Nephron (organoid): Measurements from ENCODE around the gene RAB11FIP3.

Source experiments
- H3K27ac Mint-ChIP-seq, 3 experiments: 2 replicates each; pipeline ENCODE4 v1.8.0; 2020; ENCODE audit warnings: mixed read lengths in 3 of 3, mild to moderate bottlenecking in 2 of 3, moderate library complexity in 1 of 3
- H3K27me3 Mint-ChIP-seq: 2 replicates; pipeline ENCODE4 v1.8.0; 2021; ENCODE audit warnings: low read depth, mild to moderate bottlenecking, moderate library complexity, mixed read lengths
- H3K36me3 Mint-ChIP-seq: 2 replicates; pipeline ENCODE4 v1.8.0; 2020; ENCODE audit warnings: low read depth, mixed read lengths
- H3K4me1 Mint-ChIP-seq: 2 replicates; pipeline ENCODE4 v1.8.0; 2020; ENCODE audit warnings: mixed read lengths
- H3K4me3 Mint-ChIP-seq, 3 experiments: 2 replicates each; pipeline ENCODE4 v1.8.0; 2020; ENCODE audit warnings: mild to moderate bottlenecking in 3 of 3, mixed read lengths in 3 of 3, moderate library complexity in 2 of 3
- H3K9me3 Mint-ChIP-seq: 2 replicates; pipeline ENCODE4 v1.8.0; 2020; ENCODE audit warnings: mixed read lengths
- CTCF ChIP-seq, 3 experiments: fragments of 200-600 bp; sonication (generic); IDR thresholded peaks; one replicate each; pipeline ENCODE4 v1.5.0; 2021; ENCODE audit warnings: antibody characterized with exemption in 3 of 3; ENCODE audit not compliant: unreplicated experiment in 3 of 3

The RAB11FIP3 gene

GRCh38 chr16:397736-398332 is 27.6 kb upstream of the RAB11FIP3 start:
- H3K27ac Mint-ChIP-seq: peak overlapping the region; percentile 75 to 91 (median 90)
- peak; percentile 36 to 45 (median 43) for TF ChIP-seq CTCF (IDR thresholded peaks at IDR 0.05; ENCODE audit: unreplicated experiment in 3 of 3)
- H3K4me1 Mint-ChIP-seq: peaks cover 11% of the 10 kb centered on the region
- H3K9me3 Mint-ChIP-seq: no peaks in the 10 kb centered on the region
- no peaks in the 10 kb centered on the region for H3K36me3 Mint-ChIP-seq
- no peaks in the 10 kb centered on the region for H3K27me3 Mint-ChIP-seq
- H3K4me3 Mint-ChIP-seq: peak overlapping the region; percentile 78 to 84 (median 83)

GRCh38 chr16:398561-399339 is 26.7 kb upstream of the RAB11FIP3 start:
- TF ChIP-seq CTCF (IDR thresholded peaks at IDR 0.05; ENCODE audit: unreplicated experiment in 3 of 3): no peak
- H3K27me3 Mint-ChIP-seq: no peaks in the 10 kb centered on the region
- peak overlapping the region; percentile 83 to 90 (median 85) for H3K4me3 Mint-ChIP-seq
- no peaks in the 10 kb centered on the region for H3K36me3 Mint-ChIP-seq
- H3K27ac Mint-ChIP-seq: peak overlapping the region; percentile 75 to 91 (median 90)
- no peaks in the 10 kb centered on the region for H3K9me3 Mint-ChIP-seq
- H3K4me1 Mint-ChIP-seq: peaks cover 11% of the 10 kb centered on the region

GRCh38 chr16:399340-400019 is 26.0 kb upstream of the RAB11FIP3 start:
- Mint-ChIP-seq H3K4me3 (peak overlapping the region; percentile 61 to 90 (median 85)), H3K36me3 (no peaks in the 10 kb centered on the region), H3K27ac (peak overlapping the region in 1 of 3 experiments; percentile 58), H3K9me3 (no peaks in the 10 kb centered on the region), H3K27me3 (no peaks in the 10 kb centered on the region), H3K4me1 (peaks cover 11% of the 10 kb centered on the region)
- no peak for TF ChIP-seq CTCF (IDR thresholded peaks at IDR 0.05; ENCODE audit: unreplicated experiment in 3 of 3)

- Mint-ChIP-seq H3K4me3 (peak overlapping the region; percentile 85 to 90 (median 88)), H3K36me3 (no peaks in the 10 kb centered on the region), H3K9me3 (no peaks in the 10 kb centered on the region), H3K4me1 (peaks cover 11% of the 10 kb centered on the region), H3K27me3 (no peaks in the 10 kb centered on the region), H3K27ac (peak overlapping the region; percentile 42 to 72 (median 68))
- TF ChIP-seq CTCF (IDR thresholded peaks at IDR 0.05; ENCODE audit: unreplicated experiment in 3 of 3): no peak
These were observed 25.3 kb upstream of the RAB11FIP3 start for GRCh38 chr16:400061-400591.

GRCh38 chr16:401468-402348 is 23.7 kb upstream of the RAB11FIP3 start, which contains the start of gene DECR2:
Gene DECR2 (plus strand): TSS chr16:401885. CDS start chr16:401964, 79 bp downstream.
- H3K4me3 Mint-ChIP-seq: peak within 1 kb of the TSS; percentile 85 to 90 (median 88)
- peaks cover 2% of the 10 kb centered on the region for H3K4me1 Mint-ChIP-seq
- H3K9me3 Mint-ChIP-seq: no peaks in the 10 kb centered on the region
- peak within 1 kb of the TSS in 2 of 3 experiments; percentile 72 to 87 for H3K27ac Mint-ChIP-seq
- peak; percentile 42 to 56 (median 48) for TF ChIP-seq CTCF (IDR thresholded peaks at IDR 0.05; ENCODE audit: unreplicated experiment in 3 of 3)
- H3K27me3 Mint-ChIP-seq: no peaks in the 10 kb centered on the region
- H3K36me3 Mint-ChIP-seq: no peaks in the 10 kb centered on the region
